Karpas-422 (cell line): Measurements from ENCODE around the gene MTARC1. TPM values are rescaled to one million over a fixed set of nuclear protein-coding genes. Genes with fewer than 3 reads are reported as not detected.

ENCODE experiments used
- DNase-seq: peaks from one replicate; pipeline ENCODE4 v3.0.0-alpha.2; 2015
- H2AFZ ChIP-seq: fragments of 200-600 bp; sonication (generic); 2 replicates; pipeline ENCODE4 v1.6.1; 2014; ENCODE audit warnings: antibody characterized with exemption, low read length, mixed read lengths
- H3K27ac ChIP-seq: fragments of 200-600 bp; sonication (generic); 2 replicates; pipeline ENCODE4 v1.5.1; 2014; ENCODE audit warnings: mild to moderate bottlenecking, low read length, moderate library complexity
- H3K27me3 ChIP-seq: fragments of 200-600 bp; sonication (generic); 2 replicates; pipeline ENCODE4 v1.6.1; 2014; ENCODE audit warnings: low read length, mixed read lengths
- H3K36me3 ChIP-seq: fragments of 200-600 bp; sonication (generic); 2 replicates; pipeline ENCODE4 v1.6.1; 2014; ENCODE audit warnings: low read length, mixed read lengths; ENCODE audit not compliant: insufficient read depth
- H3K4me1 ChIP-seq: fragments of 200-600 bp; sonication (generic); 2 replicates; pipeline ENCODE4 v1.6.1; 2014; ENCODE audit warnings: mild to moderate bottlenecking, low read length, mixed read lengths
- H3K4me2 ChIP-seq: fragments of 200-600 bp; sonication (generic); 2 replicates; pipeline ENCODE4 v1.6.1; 2014; ENCODE audit warnings: low read length, low read depth, mild to moderate bottlenecking; ENCODE audit not compliant: poor library complexity, severe bottlenecking
- H3K4me3 ChIP-seq: fragments of 200-600 bp; sonication (generic); 2 replicates; pipeline ENCODE4 v1.5.1; 2014; ENCODE audit warnings: mild to moderate bottlenecking, antibody characterized with exemption, low read length, mixed read lengths
- H3K79me2 ChIP-seq: fragments of 200-600 bp; sonication (generic); 2 replicates; pipeline ENCODE4 v1.6.1; 2014; ENCODE audit warnings: mild to moderate bottlenecking, low read length, mixed read lengths
- H3K9ac ChIP-seq: fragments of 200-600 bp; sonication (generic); 2 replicates; pipeline ENCODE4 v1.6.0; 2014; ENCODE audit warnings: low read length
- H3K9me2 ChIP-seq: fragments of 200-600 bp; sonication (generic), shearing (Covaris generic); replicated peaks from 2 replicates; pipeline ENCODE4 v1.6.0; 2014; ENCODE audit warnings: mild to moderate bottlenecking, low read length, moderate library complexity; ENCODE audit not compliant: insufficient read depth
- H3K9me3 ChIP-seq: fragments of 300-700, 200-600 bp; sonication (generic); 2 replicates; pipeline ENCODE4 v1.6.1; 2014; ENCODE audit warnings: low read length, mixed read lengths
- H4K20me1 ChIP-seq: fragments of 200-600 bp; sonication (generic); 2 replicates; pipeline ENCODE4 v1.6.1; 2014; ENCODE audit warnings: mild to moderate bottlenecking, antibody characterized with exemption, low read length, low read depth; ENCODE audit not compliant: insufficient read depth
- total RNA-seq: library from RNA; depleted of rRNA; stranded (reverse); fragments of >200 nt; shearing (Covaris generic); gene quantifications from 2 replicates; pipeline ENCODE4 v1.2.3, GENCODE V29; 2014; ENCODE audit warnings: low replicate concordance

MTARC1 gene
- total RNA-seq, 1 experiment from 2014 or later = not detected

DNA sequence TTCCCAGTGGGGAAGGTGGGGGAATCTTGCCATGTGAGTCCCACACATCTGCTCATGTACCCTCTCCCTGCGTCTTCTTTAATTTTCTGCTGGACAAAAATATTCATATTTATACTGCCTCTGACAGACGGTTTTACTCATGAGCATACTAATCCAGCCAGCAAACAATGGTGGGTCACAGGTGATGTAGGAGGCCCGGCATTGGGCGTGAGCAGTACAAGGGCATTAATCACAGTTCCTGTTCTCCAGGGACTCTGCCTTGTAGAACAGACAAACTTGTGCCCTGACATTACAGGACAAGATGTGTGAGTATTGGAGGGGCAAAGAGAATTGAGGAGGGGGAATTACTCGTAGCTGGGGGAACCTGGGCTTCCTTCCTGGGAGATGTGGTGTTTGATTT, 25.0 kb downstream of the MTARC1 start:
- H3K4me3 ChIP-seq = no peak overlapping the region
- H3K27me3 ChIP-seq = no peaks in the 10 kb centered on the region; the same call in 1 of the 2 replicates
- H4K20me1 ChIP-seq = no peaks in the 10 kb centered on the region

DNA sequence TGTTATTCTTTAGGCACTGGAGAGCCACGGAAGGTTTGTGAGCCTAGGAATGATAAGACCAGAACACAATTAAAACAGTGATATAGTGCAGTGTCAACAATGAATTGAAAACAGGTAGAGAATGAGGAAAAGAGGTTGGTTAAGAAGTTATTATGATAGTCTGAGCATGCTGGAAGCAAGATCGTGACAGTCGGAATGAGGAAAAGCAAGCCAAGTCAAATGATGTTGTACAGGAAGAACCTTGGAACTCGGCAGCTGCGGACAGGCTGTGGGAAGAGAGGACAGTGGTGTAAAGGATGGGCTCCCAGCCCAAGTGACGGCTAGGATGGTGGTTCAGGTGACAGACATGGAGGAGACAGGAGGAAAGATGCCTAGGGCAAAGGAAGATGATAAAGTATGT, 25.6 kb downstream of the MTARC1 start:
- Histone ChIP-seq H4K20me1 (no peaks in the 10 kb centered on the region), H3K9ac (no peak overlapping the region), H2AFZ (no peak overlapping the region), H3K9me3 (no peaks in the 10 kb centered on the region), H3K79me2 (no peaks in the 10 kb centered on the region), H3K4me3 (no peak overlapping the region), H3K4me2 (no peak overlapping the region), H3K27me3 (no peaks in the 10 kb centered on the region; the same call in 1 of the 2 replicates), H3K4me1 (no peaks in the 10 kb centered on the region), H3K9me2 (no peaks in the 10 kb centered on the region), H3K27ac (no peak overlapping the region), H3K36me3 (no peaks in the 10 kb centered on the region)
- no peak for DNase-seq

More for the DNA sequence above, 25.0 kb downstream of the MTARC1 start:
- no peaks in the 10 kb centered on the region for H3K9me2 ChIP-seq
- no peaks in the 10 kb centered on the region for H3K79me2 ChIP-seq
- DNase-seq = no peak
- H3K9me3 ChIP-seq = no peaks in the 10 kb centered on the region
- H3K36me3 ChIP-seq = no peaks in the 10 kb centered on the region
- no peak overlapping the region for H3K9ac ChIP-seq
- no peak overlapping the region for H3K27ac ChIP-seq
- H2AFZ ChIP-seq = no peak overlapping the region
- no peak overlapping the region for H3K4me2 ChIP-seq
- H3K4me1 ChIP-seq = no peaks in the 10 kb centered on the region

DNA sequence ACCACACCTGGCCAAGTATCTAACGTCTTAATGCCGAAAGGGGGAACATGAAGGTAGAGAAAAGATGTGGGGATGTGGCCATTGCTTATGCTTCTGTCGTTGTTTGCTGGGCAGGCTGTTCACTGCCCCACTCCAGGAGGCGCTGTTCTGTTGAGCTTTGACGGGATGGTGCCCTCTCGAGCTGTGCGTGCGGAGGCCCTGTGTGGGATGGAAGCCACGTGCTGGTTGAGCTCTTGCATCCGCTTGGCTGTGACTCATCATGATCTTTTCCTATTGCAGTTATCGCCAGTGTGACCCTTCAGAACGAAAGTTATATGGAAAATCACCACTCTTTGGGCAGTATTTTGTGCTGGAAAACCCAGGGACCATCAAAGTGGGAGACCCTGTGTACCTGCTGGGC, 26.3 kb downstream of the MTARC1 start:
- Histone ChIP-seq H3K4me2 (no peak overlapping the region), H3K4me1 (no peaks in the 10 kb centered on the region), H2AFZ (no peak overlapping the region), H3K9me2 (no peaks in the 10 kb centered on the region), H3K4me3 (no peak overlapping the region), H3K36me3 (no peaks in the 10 kb centered on the region), H3K27me3 (no peaks in the 10 kb centered on the region; the same call in 1 of the 2 replicates), H3K9ac (no peak overlapping the region), H3K79me2 (no peaks in the 10 kb centered on the region), H4K20me1 (no peaks in the 10 kb centered on the region), H3K9me3 (no peaks in the 10 kb centered on the region), H3K27ac (no peak overlapping the region)
- peak; percentile 80 for DNase-seq

- Histone ChIP-seq H3K4me2 (no peak overlapping the region), H4K20me1 (no peaks in the 10 kb centered on the region), H3K27me3 (no peaks in the 10 kb centered on the region; the same call in 1 of the 2 replicates), H3K4me3 (no peak overlapping the region), H3K9me3 (no peaks in the 10 kb centered on the region), H3K4me1 (no peaks in the 10 kb centered on the region), H3K27ac (no peak overlapping the region), H3K36me3 (no peaks in the 10 kb centered on the region), H3K79me2 (no peaks in the 10 kb centered on the region), H3K9ac (no peak overlapping the region), H2AFZ (no peak overlapping the region), H3K9me2 (no peaks in the 10 kb centered on the region)
- DNase-seq = no peak
These were observed 28.7 kb downstream of the MTARC1 start for GRCh38 chr1:220815409-220815808.

DNA sequence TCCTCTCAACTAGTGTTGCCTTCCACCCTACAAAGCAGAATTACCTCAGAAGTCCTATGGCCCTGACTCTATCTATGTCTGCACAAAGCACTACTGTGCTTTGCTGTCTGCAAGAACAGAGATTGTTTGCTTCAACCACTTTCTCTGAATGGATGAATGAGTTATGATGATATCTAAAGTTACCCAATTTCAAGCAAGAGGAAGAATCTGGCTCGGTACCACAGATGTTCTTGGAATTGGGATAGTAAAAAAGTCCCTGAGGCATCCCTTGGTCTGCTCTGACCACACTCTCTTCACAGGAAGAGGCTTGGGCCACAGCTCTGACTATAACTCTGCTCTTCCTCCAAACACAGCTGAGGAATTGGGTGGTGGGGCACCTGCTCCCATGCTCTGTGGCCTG, 31.2 kb downstream of the MTARC1 start:
- Histone ChIP-seq H2AFZ (no peak overlapping the region), H4K20me1 (no peaks in the 10 kb centered on the region), H3K4me1 (no peaks in the 10 kb centered on the region), H3K9me2 (no peaks in the 10 kb centered on the region), H3K27me3 (no peaks in the 10 kb centered on the region), H3K36me3 (no peaks in the 10 kb centered on the region), H3K9ac (no peak overlapping the region), H3K27ac (no peak overlapping the region), H3K4me2 (no peak overlapping the region), H3K4me3 (no peak overlapping the region), H3K79me2 (no peaks in the 10 kb centered on the region), H3K9me3 (no peaks in the 10 kb centered on the region)
- DNase-seq = no peak

GRCh38 chr1:220818421-220819173, 31.9 kb downstream of the MTARC1 start:
- no peak overlapping the region for H2AFZ ChIP-seq
- DNase-seq = no peak
- no peaks in the 10 kb centered on the region for H3K9me3 ChIP-seq
- H3K4me2 ChIP-seq = no peak overlapping the region
- H4K20me1 ChIP-seq = no peaks in the 10 kb centered on the region
- H3K4me1 ChIP-seq = no peaks in the 10 kb centered on the region
- no peaks in the 10 kb centered on the region for H3K27me3 ChIP-seq
- H3K79me2 ChIP-seq = no peaks in the 10 kb centered on the region
- H3K36me3 ChIP-seq = no peaks in the 10 kb centered on the region
- no peak overlapping the region for H3K9ac ChIP-seq
- H3K4me3 ChIP-seq = no peak overlapping the region
- H3K27ac ChIP-seq = no peak overlapping the region
- H3K9me2 ChIP-seq = no peaks in the 10 kb centered on the region

DNA sequence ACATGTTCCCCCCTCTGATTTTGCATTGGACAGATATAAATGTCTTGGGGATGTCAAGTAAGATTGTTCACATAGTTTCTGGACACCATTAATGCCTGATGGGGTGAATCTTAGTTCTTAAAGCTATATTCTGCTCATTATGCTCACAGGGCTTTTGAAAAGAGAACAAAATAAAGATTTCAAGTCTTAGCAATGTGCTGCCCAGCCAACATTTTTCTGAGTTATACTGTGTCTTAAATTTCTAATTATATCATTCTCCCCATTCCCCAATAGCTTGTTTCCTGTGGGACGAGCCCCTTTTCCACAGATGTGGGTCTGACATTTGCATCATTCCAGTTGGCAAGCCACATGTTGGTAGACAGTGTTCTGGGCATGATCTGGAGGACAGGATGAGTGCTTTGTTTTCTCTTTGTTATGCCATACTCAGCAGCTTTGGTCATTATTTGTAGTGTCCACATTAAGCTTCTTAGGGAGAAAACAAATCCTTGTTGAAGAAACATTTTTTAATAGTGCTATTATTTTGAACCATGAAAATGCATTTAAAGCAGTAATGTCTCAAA, 32.8 kb downstream of the MTARC1 start:
- Histone ChIP-seq H3K9me2 (no peaks in the 10 kb centered on the region), H3K9me3 (no peaks in the 10 kb centered on the region), H3K9ac (no peak overlapping the region), H3K36me3 (no peaks in the 10 kb centered on the region), H4K20me1 (no peaks in the 10 kb centered on the region), H3K27ac (no peak overlapping the region), H3K4me1 (no peaks in the 10 kb centered on the region), H3K4me3 (no peak overlapping the region), H3K4me2 (no peak overlapping the region), H3K27me3 (no peaks in the 10 kb centered on the region), H3K79me2 (no peaks in the 10 kb centered on the region), H2AFZ (no peak overlapping the region)
- no peak for DNase-seq

DNA sequence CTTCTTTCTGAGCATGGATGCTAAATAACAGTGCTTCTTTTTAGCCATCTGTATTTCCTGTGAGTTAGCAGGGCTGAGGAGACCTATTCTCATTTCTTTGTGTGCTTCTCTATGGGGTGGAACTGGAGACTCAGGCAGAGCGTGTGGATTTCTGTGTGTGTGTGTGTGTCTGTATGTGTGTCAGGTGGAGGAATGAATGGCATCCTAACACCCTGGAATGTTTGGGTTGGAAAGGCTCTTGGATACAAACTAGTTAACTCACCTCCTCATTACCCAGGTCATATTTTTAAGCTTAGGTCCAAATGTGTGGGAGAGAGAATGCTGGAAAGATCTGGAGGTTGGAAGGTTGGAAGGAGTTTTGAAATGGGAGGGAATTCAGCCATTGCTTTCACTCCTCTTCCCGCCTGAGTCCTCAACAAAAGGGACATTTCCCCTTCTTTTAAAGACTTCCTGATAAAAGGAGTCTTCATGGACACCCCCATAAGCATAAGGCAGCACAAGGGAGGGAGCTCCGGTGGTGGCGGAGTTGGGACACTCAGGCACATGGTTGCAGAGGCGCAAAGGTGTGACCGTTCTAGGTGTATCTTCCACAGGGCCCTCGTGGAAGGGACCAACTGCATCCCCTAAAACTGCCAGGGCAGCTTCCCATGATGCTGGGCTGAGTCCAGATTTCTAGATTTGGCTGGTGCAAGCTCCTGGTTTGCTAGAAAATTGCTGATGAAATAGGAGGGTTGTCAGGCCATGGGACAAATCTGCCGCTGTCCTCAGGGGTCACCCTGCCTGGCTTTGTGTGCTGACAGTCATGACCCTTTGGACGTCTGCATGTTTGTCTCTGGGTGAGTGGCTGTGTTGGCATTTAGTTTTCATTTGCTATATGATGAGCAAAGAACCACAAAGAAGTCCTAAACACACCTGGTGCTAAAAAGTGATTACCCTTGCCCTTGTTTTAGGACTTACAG, 37.6 kb downstream of the MTARC1 start:
- no peak overlapping the region for H3K4me2 ChIP-seq
- no peak overlapping the region for H3K4me3 ChIP-seq
- no peak overlapping the region for H3K9ac ChIP-seq
- no peaks in the 10 kb centered on the region for H3K9me2 ChIP-seq
- H3K27ac ChIP-seq = no peak overlapping the region
- H3K27me3 ChIP-seq = no peaks in the 10 kb centered on the region
- H3K9me3 ChIP-seq = no peaks in the 10 kb centered on the region
- H3K36me3 ChIP-seq = no peaks in the 10 kb centered on the region
- H3K79me2 ChIP-seq = no peaks in the 10 kb centered on the region
- DNase-seq = no peak
- H2AFZ ChIP-seq = no peak overlapping the region
- no peaks in the 10 kb centered on the region for H4K20me1 ChIP-seq
- no peaks in the 10 kb centered on the region for H3K4me1 ChIP-seq
